Tongue (tissue), 2 donors: Measurements from ENCODE around the gene TRMT2B. TPM values are rescaled to one million over a fixed set of nuclear protein-coding genes. Genes with fewer than 3 reads are reported as not detected.
"Not testable (repeated sequence)": the region's sequence is repeated elsewhere in the genome, so short reads cannot be mapped to it uniquely, and the experiment has no call there.

ENCODE experiments used
- DNase-seq: peaks from one replicate; pipeline ENCODE4 v3.0.0-alpha.2; 2015
- total RNA-seq: library from RNA; depleted of rRNA; stranded (reverse); fragments of >200 nt; gene quantifications from one replicate; pipeline ENCODE4 v1.2.3, GENCODE V29; 2014

TRMT2B gene
- 12.3 TPM for total RNA-seq

DNA sequence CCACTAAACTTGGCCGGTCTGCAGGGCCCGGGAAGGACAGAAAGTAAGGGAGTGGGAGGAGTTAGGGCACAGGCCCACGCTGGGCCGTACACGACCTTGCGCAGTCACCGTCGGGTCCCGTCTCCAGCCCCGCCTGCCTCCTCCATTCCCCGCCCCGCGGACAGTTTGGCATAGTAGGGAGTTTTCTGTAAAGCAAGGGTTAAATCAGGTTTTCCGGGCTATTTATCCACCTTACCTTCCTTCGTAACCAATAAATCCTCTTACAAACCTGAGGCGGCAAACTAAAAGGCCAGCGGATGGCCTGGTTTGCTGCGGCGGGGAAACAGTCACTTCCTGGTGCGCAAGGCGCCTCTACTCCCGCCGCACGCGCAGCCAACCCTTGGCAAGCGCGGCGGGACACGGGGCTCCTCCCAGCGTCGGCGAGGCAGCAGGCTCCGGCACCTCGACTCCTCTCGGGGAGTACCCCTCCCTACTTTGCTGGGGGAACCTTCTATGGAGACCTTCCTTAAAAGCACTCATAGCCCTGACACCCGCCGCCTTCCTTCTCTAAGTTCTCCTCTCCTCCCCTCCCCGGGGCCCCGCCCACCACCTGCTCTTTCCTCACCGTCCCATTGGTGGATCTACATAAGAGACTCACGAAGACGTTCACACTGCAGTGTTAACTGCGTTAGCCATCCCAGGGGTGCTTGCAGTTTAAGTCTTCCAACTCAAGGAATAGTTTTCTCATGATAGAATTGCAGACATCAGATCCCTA lies at the start of gene TRMT2B:
TRMT2B (minus strand) TSS at position 563 of the 754 bp plus-strand sequence. CDS start 9,822 bp downstream, outside the sequence.
- DNase-seq, result peak; percentile 80

DNA sequence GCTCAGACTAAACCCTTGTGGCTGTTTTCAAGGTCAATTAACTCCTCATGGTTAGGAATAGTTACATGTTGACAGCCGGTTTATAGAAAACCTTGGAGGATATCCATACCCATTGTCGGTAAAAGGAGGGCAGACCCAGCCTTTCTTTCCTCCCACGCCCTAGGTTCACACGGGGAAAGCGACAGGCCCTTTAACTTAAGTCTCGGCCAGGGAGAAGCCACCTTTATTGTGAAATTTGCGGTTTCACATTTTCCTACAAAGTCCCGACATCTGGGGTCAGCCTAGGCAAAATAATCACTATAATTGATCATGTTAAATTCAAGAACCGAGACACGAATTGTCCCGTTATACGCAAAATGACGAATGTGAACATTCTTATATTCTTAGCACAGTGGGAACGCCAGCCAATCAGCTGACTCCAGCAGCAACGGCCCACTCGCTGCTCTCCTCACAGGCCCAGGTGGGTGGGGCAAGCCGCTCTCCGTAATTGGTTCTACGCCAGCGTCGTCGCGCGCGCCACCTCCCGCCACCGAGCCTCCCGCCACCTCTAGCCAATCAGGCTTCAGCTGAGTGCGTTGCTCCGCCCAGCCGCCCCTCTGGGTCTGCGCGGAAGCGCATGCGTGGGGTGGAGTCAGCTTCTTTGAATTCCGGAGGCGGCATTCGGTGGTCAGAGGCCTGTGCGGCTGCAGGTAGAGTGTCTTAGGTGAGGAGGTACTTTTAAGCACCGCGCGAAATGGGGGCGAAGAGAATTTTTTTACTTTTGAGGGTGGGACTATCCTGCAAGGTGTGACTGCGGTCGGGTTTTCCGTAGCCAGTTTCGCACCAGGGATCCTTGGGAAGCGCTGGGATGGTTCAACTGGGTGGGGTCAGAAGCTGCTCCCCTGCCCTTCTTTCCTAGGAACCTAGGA lies 45.9 kb upstream of the TRMT2B start, which contains the start of gene CENPI:
CENPI (plus strand) TSS at position 659 of the 908 bp plus-strand sequence. CDS start 2,867 bp downstream, outside the sequence.
- peak; percentile 96 for DNase-seq

GRCh38 chrX:101091817-101092216 lies 39.9 kb upstream of the TRMT2B start:
- no peak for DNase-seq

DNA sequence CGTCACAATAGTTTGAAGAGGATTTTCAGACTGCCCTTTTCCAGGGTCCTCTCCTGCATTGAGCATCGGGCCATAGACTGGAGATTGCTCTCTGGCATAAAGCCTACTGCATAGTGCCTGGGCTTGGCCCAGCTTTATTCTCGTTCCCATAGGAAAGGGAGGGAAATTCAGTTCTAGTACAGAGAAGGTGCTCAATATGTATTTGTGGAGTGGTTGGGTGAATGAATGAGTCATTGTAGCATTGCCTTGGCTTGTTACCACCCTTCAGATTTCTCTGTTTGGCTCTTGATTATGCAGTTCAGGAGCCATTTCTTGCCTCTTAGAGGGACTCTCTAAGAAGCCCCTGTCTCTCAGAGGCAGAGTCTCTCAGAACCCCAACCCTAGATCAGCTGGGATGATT lies 29.3 kb upstream of the TRMT2B start:
- DNase-seq, result no peak

DNA sequence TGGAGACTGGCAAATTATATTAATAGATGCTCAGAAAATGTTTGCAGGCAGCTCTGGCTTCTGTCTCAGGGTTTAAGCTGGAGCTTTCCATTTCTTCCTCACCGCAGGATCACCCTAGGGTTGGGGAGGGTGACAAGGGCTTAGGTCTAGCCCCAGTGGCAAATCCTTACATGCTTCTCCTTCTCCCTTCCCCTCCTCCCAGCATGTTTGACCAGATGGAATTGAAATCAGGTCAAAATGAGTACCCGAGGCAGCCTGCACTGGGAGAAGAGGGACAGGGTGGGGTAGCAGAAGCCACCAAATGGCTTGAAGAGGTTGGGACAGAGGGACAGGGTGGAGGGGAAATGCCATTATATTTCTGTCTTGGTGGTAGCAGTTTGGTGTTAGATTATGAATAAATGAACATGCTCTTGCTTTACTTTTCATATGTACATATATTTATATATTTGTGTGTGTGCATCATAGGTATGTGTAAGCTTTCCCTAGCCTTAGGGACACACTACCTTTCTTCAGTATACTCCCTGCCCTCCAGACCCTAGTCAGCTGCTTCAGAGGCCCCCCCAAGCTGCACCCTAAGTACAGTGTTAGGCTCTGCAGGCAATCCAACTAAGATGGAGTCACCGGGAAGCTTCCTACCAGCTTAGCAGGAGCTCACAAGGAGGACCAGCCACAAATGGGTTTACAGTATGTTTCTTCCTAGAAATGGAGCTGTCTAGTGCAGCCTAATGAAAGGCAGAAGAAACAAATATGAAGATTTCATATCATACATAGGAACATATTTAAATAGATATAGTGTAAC lies 28.6 kb upstream of the TRMT2B start:
- DNase-seq, result no peak

GRCh38 chrX:101079736-101080270 lies 27.9 kb upstream of the TRMT2B start:
- peak; percentile 1 for DNase-seq

GRCh38 chrX:101078716-101079598 lies 27.0 kb upstream of the TRMT2B start, which contains the start of gene TMEM35A:
Gene TMEM35A, plus strand, starts transcription at chrX:101078879. Its CDS starts 124 bp downstream, at chrX:101079003.
- DNase-seq, result peak; percentile 53

DNA sequence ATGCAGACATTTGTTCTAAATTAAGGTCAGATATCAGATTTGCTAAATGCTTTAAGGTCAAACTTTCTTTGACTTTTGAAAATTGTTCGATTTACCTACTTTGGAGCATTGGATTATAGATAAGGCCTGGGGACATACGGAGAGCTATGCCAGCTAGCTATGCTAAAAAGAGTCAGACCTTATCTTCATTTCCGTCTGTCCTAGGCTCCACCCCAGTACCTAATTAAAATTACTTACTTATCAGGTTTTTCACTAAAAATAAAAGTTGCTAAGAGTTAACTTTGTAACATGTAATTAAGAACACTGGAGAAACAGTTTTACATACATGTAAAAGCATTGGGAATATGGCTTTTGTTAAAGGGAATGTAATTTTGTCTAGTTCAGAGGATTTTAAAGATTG lies 19.7 kb upstream of the TRMT2B start:
- no peak for DNase-seq

DNA sequence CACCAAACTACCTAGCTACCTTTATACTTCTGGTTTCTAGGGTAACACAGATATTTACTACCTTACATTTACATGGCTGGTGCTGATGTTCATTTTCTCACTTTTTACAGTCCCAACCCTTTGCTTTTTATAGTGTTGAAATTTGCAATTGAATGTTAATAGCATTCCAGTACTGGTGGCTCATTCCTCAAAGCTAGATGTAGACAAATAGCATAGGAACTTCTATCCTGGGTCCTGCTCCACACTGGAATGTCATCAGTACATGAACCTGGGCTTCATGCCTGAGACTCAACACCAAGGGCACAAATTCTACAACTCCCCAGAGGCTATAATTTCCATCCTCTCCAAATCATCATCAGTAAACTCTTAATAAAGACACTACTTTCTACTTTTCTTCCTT lies 10.3 kb upstream of the TRMT2B start:
- no peak for DNase-seq

DNA sequence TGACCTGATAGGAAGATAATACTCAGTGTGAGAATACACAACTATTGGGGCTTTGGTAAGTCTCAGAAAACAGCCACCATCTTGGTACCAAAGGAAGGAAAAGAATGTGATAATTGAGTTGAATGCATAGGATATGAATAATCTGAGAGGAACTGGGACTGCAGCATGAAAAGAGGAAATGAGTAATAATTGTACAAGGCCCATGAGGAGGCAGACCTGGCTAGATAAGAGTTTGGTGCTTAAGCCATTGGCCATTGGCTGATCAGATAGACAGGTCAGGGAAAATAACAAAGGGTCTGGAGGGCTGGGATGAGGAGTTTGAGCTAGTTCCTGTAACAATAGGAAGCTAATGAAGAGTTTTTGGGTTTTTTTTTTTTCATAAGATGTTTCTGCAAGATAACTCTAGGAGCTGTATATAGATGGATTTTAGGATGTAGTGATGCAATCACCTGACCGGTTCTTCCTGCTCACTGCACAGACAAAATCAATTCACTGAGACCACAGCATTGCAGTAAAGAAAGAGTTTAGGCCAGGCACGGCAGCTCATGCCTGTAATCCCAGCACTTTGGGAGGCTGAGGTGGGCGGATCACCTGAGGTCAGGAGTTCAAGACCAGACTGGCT lies 5.3 kb upstream of the TRMT2B start:
- no peak for DNase-seq

GRCh38 chrX:101056551-101056950 lies 4.6 kb upstream of the TRMT2B start:
- not testable (repeated sequence) for DNase-seq

- no peak for DNase-seq
These were observed 760 bp downstream of the TRMT2B start for GRCh38 chrX:101051153-101051548.

GRCh38 chrX:101040197-101040596 lies 11.7 kb downstream of the TRMT2B start:
- no peak for DNase-seq

DNA sequence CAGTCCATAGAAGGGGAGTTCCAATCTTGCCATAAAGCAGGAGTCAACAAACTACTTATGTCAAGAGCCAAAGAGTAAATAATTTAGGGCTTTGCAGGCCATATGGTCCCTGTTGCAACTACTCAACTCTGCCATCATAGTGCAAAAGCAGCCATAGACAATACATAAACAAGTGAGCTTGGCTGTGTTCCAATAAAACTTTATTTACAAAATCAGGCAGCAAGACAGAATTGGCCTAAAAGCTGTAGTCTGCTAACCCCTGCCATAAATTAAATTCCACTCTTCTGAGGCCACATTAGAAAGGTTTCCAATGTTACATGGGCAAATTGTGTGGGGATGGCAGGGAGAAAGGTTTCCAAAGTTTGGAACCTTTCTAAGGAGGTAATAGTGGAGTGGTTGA lies 14.7 kb downstream of the TRMT2B start:
- no peak for DNase-seq

DNA sequence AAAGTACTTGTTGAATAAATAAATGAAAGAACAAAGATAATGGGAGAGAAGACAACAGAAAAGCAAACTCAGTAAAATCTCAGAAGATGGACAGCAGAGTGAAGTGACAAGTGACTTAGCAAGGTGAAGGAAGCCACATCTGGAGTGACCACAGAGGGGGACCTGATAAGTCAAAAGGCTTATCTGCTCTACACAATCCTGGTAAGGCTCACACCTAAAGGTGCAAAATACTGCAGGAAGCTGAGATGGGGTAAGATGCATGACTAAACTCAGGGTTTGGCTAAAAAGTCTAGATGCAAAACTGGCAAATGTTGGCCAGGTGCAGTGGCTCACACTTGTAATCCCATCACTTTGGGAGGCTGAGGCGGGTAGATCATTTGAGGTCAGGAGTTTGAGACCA lies 22.2 kb downstream of the TRMT2B start:
- no peak for DNase-seq

- DNase-seq, result no peak
These were observed 23.3 kb downstream of the TRMT2B start for GRCh38 chrX:101028562-101028961.

GRCh38 chrX:101025126-101025525 lies 26.8 kb downstream of the TRMT2B start:
- no peak for DNase-seq

GRCh38 chrX:101022020-101022419 lies 29.9 kb downstream of the TRMT2B start:
- DNase-seq, result no peak

DNA sequence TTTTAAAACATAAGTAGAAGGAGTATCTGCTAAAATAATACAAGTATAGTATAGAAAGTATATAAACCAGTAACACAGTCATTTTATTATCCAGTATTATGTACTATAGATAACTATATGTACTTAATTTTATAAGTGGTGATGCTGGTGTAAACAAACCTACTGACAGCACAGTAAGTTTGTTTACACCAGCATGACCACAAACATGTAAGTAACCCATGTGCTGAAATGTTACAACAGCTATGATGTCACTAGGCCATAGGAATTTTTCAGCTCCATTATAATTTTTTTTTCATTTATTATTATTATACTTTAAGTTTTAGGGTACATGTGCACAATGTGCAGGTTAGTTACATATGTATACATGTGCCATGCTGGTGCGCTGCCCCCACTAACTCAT lies 39.9 kb downstream of the TRMT2B start:
- DNase-seq, result not testable (repeated sequence)

DNA sequence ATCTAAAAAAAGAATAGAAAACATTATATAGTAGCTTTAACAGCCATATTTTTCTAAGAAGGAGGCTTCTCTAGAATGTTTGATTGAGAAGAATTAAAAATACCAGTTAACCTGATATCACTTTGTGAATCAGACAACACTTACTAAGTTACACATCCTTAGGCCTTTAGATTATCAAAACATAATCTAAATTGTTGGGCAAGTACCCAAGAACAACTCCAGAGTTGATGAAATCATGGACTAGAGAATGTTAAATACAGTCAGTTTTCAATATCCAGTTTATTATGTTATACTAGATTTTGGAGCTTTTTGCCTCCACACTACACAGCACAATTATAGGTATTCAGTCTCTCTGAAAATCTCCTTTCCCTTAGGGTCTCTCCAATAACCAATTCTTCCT lies 42.8 kb downstream of the TRMT2B start:
- no peak for DNase-seq
